Muscle of leg (tissue), 11 donors: Measurements from ENCODE around the gene SBSN. TPM values are rescaled to one million over a fixed set of nuclear protein-coding genes. Genes with fewer than 3 reads are reported as not detected.
"Not testable (repeated sequence)": the region's sequence is repeated elsewhere in the genome, so short reads cannot be mapped to it uniquely, and the experiment has no call there.

Source experiments
- DNase-seq: peaks from one replicate; pipeline ENCODE4 v3.0.0; 2013
- H3K27ac ChIP-seq: one replicate; pipeline ENCODE4 v1.5.1; 2013; ENCODE audit warnings: mild to moderate bottlenecking, low read length, control low read depth
- H3K27me3 ChIP-seq: one replicate; pipeline ENCODE4 v1.6.1; 2013; ENCODE audit warnings: low read length; ENCODE audit not compliant: control insufficient read depth, insufficient read depth
- H3K36me3 ChIP-seq: one replicate; pipeline ENCODE4 v1.6.1; 2013; ENCODE audit warnings: low read length; ENCODE audit not compliant: control insufficient read depth, insufficient read depth
- H3K4me1 ChIP-seq: one replicate; pipeline ENCODE4 v1.6.1; 2013; ENCODE audit warnings: low read length; ENCODE audit not compliant: control insufficient read depth, insufficient read depth
- H3K4me3 ChIP-seq: one replicate; pipeline ENCODE4 v1.5.1; 2013; ENCODE audit warnings: low read length, control low read depth
- H3K9me3 ChIP-seq: replicated peaks from 2 replicates; pipeline ENCODE4 v1.6.1; 2013; ENCODE audit warnings: low read depth, low read length; ENCODE audit not compliant: control insufficient read depth
- WGBS: methylation state at CpG from one replicate; pipeline ENCODE4 v1.1.5; 2013; ENCODE audit warnings: missing lambda C conversion rate; ENCODE audit not compliant: insufficient coverage; 5-methylcytosine and 5-hydroxymethylcytosine counted together
- polyA plus RNA-seq, 8 donors: library from polyadenylated mRNA; unstranded; fragments of 120-200 nt; gene quantifications; one replicate each; pipeline versions ENCODE4 v1.2.1 to v1.2.3, GENCODE V29; 2013; ENCODE audit warnings: inconsistent platforms in 1 of 8, low replicate concordance in 1 of 8; ENCODE audit not compliant: insufficient read length in 8 of 8, insufficient read depth in 1 of 8
- total RNA-seq: library from RNA; stranded (reverse); fragments of 120-200 nt; gene quantifications from one replicate; pipeline ENCODE4 v1.2.4, GENCODE V29; 2013

SBSN gene
- total and polyA plus RNA-seq, 9 donors = 0.10 to 5.1 (median 0.40) TPM; not detected in 5

DNA sequence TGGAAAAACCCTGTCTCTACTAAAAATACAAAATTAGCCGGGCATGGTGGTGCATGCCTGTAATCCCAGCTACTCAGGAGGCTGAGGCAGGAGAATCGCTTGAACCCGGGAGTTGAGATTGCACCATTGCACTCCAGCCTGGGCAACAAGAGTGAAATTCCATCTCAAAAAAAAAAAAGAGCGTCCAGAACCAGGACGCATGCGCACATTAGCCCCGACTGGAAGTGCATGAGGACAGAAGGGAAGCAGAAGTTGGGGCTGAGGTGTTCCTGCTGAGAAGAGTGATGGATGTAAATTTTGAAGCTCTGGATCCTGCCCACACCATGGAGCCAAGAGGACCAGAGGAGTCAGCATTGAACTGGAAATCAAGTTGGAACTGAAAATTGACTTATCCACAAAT is 53.5 kb downstream of the SBSN start:
- not testable (repeated sequence) for H3K4me1 ChIP-seq, H3K27me3 ChIP-seq, H3K27ac ChIP-seq, H3K4me3 ChIP-seq, H3K36me3 ChIP-seq, DNase-seq, H3K9me3 ChIP-seq
- WGBS = 92% methylated on average over 5 of the region's 7 CpGs

DNA sequence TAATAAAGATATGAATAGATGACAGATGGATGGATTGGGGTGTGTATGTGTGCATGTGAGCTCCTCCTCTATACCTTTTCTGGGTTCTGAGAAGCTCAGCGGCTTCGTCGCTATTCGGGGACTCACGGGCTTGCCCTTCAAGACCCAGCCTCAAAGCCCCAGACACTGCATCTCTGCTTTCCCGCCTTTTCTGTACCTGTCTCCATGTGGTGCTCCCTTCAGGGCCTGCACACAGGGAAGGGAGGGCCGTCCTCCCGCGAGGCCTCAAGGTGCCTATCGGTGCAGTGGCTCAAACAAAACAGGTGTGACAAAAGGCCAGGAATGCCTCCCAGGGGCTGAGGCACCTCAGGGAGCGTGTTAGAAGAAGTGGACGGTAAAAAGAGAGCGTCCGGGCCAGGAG is 54.0 kb downstream of the SBSN start:
- H3K4me3 ChIP-seq = no peak overlapping the region
- DNase-seq = no peak
- H3K4me1 ChIP-seq = no peaks in the 10 kb centered on the region
- no peaks in the 10 kb centered on the region for H3K36me3 ChIP-seq
- 88% methylated on average over 8 of the region's 14 CpGs for WGBS
- H3K27ac ChIP-seq = no peak overlapping the region
- H3K27me3 ChIP-seq = no peaks in the 10 kb centered on the region
- H3K9me3 ChIP-seq = no peaks in the 10 kb centered on the region

Other genes with a start within 250 kb of the SBSN start
- gene HAMP, start 245.8 kb downstream of the SBSN start, total RNA-seq = 0.18 TPM
- under 1 TPM in 7 of 8 donors, not detected in 1; 0.04 to 0.41 (median 0.10) TPM for gene HAMP, start 245.8 kb downstream of the SBSN start, polyA plus RNA-seq
- 2.6 TPM for gene MAG, start 236.2 kb downstream of the SBSN start, total RNA-seq
- gene MAG, start 236.2 kb downstream of the SBSN start, polyA plus RNA-seq = 1 to 10 TPM in 3 of 8 donors, under 1 TPM in 5; 0.16 to 2.5 (median 0.48) TPM
- gene CD22, start 199.1 kb downstream of the SBSN start, total RNA-seq = 3.3 TPM
- gene CD22, start 199.1 kb downstream of the SBSN start, polyA plus RNA-seq = 1 to 10 TPM in 3 of 8 donors, under 1 TPM in 5; 0.55 to 8.9 (median 0.92) TPM
- gene FFAR1, start 180.4 kb downstream of the SBSN start, total RNA-seq = 0.04 TPM
- gene FFAR1, start 180.4 kb downstream of the SBSN start, polyA plus RNA-seq = under 1 TPM in 2 of 8 donors, not detected in 6; 0.07 to 0.14 TPM
- 0.22 TPM for gene FFAR3, start 169.9 kb downstream of the SBSN start, total RNA-seq
- under 1 TPM in 5 of 8 donors, not detected in 3; 0.06 to 0.24 (median 0.16) TPM for gene FFAR3, start 169.9 kb downstream of the SBSN start, polyA plus RNA-seq
- gene GPR42, start 157.2 kb downstream of the SBSN start, total RNA-seq = not detected
- under 1 TPM in 1 of 8 donors, not detected in 7; 0.15 TPM for gene GPR42, start 157.2 kb downstream of the SBSN start, polyA plus RNA-seq
- gene FFAR2, start 80.1 kb downstream of the SBSN start, total RNA-seq = 0.22 TPM
- gene FFAR2, start 80.1 kb downstream of the SBSN start, polyA plus RNA-seq = under 1 TPM in 7 of 8 donors, not detected in 1; 0.10 to 0.73 (median 0.23) TPM
- 0.18 TPM for gene KRTDAP, start 37.8 kb downstream of the SBSN start, total RNA-seq
- gene KRTDAP, start 37.8 kb downstream of the SBSN start, polyA plus RNA-seq = 10 to 100 TPM in 1 of 8 donors, 1 to 10 TPM in 1, under 1 TPM in 2, not detected in 4; 0.43 to 36.6 (median 3.6) TPM
- 2.0 TPM for gene DMKN, start 14.7 kb downstream of the SBSN start, total RNA-seq
- gene DMKN, start 14.7 kb downstream of the SBSN start, polyA plus RNA-seq = 10 to 100 TPM in 1 of 8 donors, 1 to 10 TPM in 7; 1.1 to 22.6 (median 2.1) TPM
- not detected for gene GAPDHS, start 5.1 kb upstream of the SBSN start, total RNA-seq
- gene GAPDHS, start 5.1 kb upstream of the SBSN start, polyA plus RNA-seq = not detected
- 51.4 TPM for gene TMEM147, start 17.3 kb upstream of the SBSN start, total RNA-seq
- 10 to 100 TPM; 41.5 to 50.1 (median 44.6) TPM for gene TMEM147, start 17.3 kb upstream of the SBSN start, polyA plus RNA-seq
- not detected for gene ATP4A, start 35.3 kb upstream of the SBSN start, total RNA-seq
- under 1 TPM in 1 of 8 donors, not detected in 7; 0.52 TPM for gene ATP4A, start 35.3 kb upstream of the SBSN start, polyA plus RNA-seq
- gene PMIS2, start 57.9 kb upstream of the SBSN start, total RNA-seq = not detected
- gene PMIS2, start 57.9 kb upstream of the SBSN start, polyA plus RNA-seq = not detected
- 9.5 TPM for gene HAUS5, start 84.4 kb upstream of the SBSN start, total RNA-seq
- 10 to 100 TPM in 7 of 8 donors, 1 to 10 TPM in 1; 9.4 to 16.1 (median 12.6) TPM for gene HAUS5, start 84.4 kb upstream of the SBSN start, polyA plus RNA-seq
- 32.8 TPM for gene RBM42, start 100.7 kb upstream of the SBSN start, total RNA-seq
- 10 to 100 TPM; 44.7 to 55.3 (median 51.5) TPM for gene RBM42, start 100.7 kb upstream of the SBSN start, polyA plus RNA-seq
- 1.6 TPM for gene ETV2, start 113.4 kb upstream of the SBSN start, total RNA-seq
- gene ETV2, start 113.4 kb upstream of the SBSN start, polyA plus RNA-seq = 1 to 10 TPM; 1.7 to 4.9 (median 3.2) TPM
- gene COX6B1, start 120.0 kb upstream of the SBSN start, total RNA-seq = 582 TPM
- 100 to 1,000 TPM; 263 to 328 (median 300) TPM for gene COX6B1, start 120.0 kb upstream of the SBSN start, polyA plus RNA-seq
- not detected for gene UPK1A, start 138.2 kb upstream of the SBSN start, total RNA-seq
- gene UPK1A, start 138.2 kb upstream of the SBSN start, polyA plus RNA-seq = 1 to 10 TPM in 1 of 8 donors, under 1 TPM in 2, not detected in 5; 0.17 to 7.7 (median 0.28) TPM
- gene ZBTB32, start 176.2 kb upstream of the SBSN start, total RNA-seq = not detected
- gene ZBTB32, start 176.2 kb upstream of the SBSN start, polyA plus RNA-seq = under 1 TPM in 6 of 8 donors, not detected in 2; 0.25 to 0.40 (median 0.36) TPM
- 7.6 TPM for gene KMT2B, start 189.7 kb upstream of the SBSN start, total RNA-seq
- gene KMT2B, start 189.7 kb upstream of the SBSN start, polyA plus RNA-seq = 10 to 100 TPM; 17.3 to 33.7 (median 25.3) TPM
- gene IGFLR1, start 214.1 kb upstream of the SBSN start, total RNA-seq = 2.1 TPM
- 1 to 10 TPM; 3.0 to 5.6 (median 3.9) TPM for gene IGFLR1, start 214.1 kb upstream of the SBSN start, polyA plus RNA-seq
- 14.6 TPM for gene U2AF1L4, start 217.1 kb upstream of the SBSN start, total RNA-seq
- gene U2AF1L4, start 217.1 kb upstream of the SBSN start, polyA plus RNA-seq = 10 to 100 TPM; 10.6 to 17.6 (median 14.1) TPM
- 40.2 TPM for gene PSENEN, start 217.3 kb upstream of the SBSN start, total RNA-seq
- gene PSENEN, start 217.3 kb upstream of the SBSN start, polyA plus RNA-seq = 10 to 100 TPM; 34.1 to 45.1 (median 36.8) TPM
- gene LIN37, start 220.3 kb upstream of the SBSN start, total RNA-seq = 10.2 TPM
- gene LIN37, start 220.3 kb upstream of the SBSN start, polyA plus RNA-seq = 10 to 100 TPM in 5 of 8 donors, 1 to 10 TPM in 3; 9.2 to 12.8 (median 10.9) TPM
- 46.7 TPM for gene HSPB6, start 228.7 kb upstream of the SBSN start, total RNA-seq
- 100 to 1,000 TPM; 236 to 741 (median 528) TPM for gene HSPB6, start 228.7 kb upstream of the SBSN start, polyA plus RNA-seq
- gene PROSER3, start 229.9 kb upstream of the SBSN start, total RNA-seq = 3.9 TPM
- gene PROSER3, start 229.9 kb upstream of the SBSN start, polyA plus RNA-seq = 10 to 100 TPM in 6 of 8 donors, 1 to 10 TPM in 2; 6.9 to 14.6 (median 11.9) TPM
- 3.6 TPM for gene ARHGAP33, start 247.3 kb upstream of the SBSN start, total RNA-seq
- gene ARHGAP33, start 247.3 kb upstream of the SBSN start, polyA plus RNA-seq = 10 to 100 TPM in 7 of 8 donors, 1 to 10 TPM in 1; 8.3 to 28.5 (median 19.4) TPM